Measurements from ENCODE around the gene COL20A1.

Gene COL20A1

GRCh38 chr20:63261060-63261794, 31.8 kb upstream of the COL20A1 start:
- no peak for DNase-seq (ENCODE audit: low spot score)

DNA sequence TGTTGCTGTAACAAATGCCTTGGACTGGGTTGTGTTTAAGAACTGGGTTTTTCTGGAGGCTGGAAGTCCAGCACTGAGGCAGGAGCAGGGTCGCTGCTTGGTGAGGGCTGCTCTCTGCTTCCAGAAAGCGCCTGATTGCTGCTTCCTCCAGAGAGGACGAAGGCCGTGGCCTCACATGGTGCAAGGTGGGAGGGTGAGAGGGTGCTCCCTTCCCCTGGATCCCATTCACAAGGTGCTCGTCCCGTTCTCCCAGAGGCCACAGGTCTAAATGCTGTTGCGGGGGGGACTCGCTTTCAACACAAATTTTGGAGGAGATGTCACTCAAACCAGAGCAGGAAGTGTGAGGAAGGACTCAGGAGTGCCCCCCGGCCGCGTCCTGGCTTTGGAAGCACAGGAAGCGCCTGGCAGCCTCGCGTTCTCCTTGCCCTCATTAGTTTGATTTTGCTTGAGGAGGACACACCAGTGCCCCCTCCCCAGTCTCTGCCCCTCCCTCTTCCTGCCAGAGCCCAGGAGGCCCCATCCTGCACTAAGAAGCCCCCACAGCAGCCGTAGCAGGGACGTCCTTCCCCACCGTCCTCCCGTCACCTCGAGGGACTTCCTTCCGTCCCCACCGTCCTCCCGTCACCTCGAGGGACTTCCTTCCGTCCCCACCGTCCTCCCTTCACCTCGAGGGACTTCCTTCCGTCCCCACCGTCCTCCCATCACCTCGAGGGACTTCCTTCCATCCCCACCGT, 31.0 kb upstream of the COL20A1 start:
- no peak for DNase-seq (ENCODE audit: low spot score)

DNA sequence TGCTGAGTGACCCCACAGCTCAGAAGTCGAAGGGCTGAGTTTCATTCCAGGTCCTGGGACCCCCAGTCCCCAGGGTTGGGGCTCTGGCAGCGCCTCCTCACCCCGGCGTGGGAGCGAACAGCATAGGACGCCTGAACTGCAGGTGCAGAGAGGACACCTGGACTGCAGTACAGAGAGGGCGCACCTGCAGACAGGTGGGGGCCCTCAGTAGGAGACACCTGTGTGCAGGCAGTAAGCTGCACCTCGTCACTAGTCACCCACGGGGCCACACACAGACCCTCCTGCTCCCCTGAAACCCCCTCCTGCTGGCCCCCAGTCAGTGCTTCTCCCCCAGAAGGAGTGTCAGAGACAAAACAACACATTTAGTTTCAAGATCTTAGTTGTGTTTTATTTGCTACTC, 30.1 kb upstream of the COL20A1 start:
- no peak for DNase-seq (ENCODE audit: low spot score)

- no peak for DNase-seq (ENCODE audit: low spot score)
These were observed 29.0 kb upstream of the COL20A1 start for GRCh38 chr20:63264000-63264399.

GRCh38 chr20:63264519-63264918, 28.5 kb upstream of the COL20A1 start:
- no peak for DNase-seq (ENCODE audit: low spot score)

DNA sequence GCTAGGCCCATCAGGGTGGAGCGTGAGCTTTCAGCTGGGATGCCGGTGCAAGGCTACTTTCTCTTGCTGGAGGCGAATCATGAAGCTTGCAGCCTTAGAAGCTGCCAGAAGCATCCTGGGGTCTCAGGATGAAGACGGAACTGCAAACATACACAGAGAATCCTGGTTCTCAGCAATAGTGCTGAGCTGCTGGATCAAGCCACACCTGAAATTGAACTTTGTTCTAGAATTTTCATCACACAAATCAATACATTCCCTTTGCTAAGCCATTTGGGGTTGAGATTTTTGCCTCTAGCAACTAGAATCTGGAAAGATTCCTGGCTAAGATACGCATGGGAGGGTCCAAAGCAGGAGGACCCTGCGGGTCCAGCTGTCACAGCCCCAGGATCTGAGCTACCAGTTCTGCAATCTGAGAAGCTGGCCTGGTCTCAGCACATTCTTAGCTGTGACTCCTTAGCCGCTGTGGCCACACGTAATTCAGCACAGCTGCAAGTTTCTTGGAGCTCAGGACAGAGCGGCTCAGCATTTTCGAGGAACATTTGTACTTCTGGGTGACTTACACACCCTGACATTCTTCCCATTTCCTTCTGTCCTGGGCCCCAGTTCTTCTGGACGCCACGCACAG, 27.0 kb upstream of the COL20A1 start:
- peak; percentile 78 for DNase-seq (ENCODE audit: low spot score)

DNA sequence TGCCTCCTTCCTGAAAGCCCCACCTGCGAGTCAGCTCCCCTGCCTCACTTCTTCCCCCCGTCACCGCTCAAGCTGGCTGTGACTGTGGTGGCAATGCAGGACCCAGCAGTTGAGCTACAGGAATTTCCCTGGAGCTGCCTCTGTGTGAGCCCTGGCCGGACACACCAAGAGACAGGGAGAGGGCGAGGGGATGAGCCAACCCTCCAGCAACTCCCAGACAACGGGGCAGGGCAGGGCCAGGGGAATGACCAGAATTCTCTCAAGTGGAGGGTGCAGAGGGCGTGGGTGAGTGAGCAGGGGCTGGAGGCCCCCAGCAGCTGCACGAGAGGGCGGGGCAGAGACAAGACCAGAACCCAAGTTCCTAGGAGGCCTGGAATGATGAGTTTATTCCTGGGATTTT, 25.3 kb upstream of the COL20A1 start:
- DNase-seq (ENCODE audit: low spot score), result no peak

- no peak for DNase-seq (ENCODE audit: low spot score)
These were observed 24.7 kb upstream of the COL20A1 start for GRCh38 chr20:63268256-63268655.

- DNase-seq (ENCODE audit: low spot score), result no peak
These were observed 24.1 kb upstream of the COL20A1 start for GRCh38 chr20:63268671-63269439.

DNA sequence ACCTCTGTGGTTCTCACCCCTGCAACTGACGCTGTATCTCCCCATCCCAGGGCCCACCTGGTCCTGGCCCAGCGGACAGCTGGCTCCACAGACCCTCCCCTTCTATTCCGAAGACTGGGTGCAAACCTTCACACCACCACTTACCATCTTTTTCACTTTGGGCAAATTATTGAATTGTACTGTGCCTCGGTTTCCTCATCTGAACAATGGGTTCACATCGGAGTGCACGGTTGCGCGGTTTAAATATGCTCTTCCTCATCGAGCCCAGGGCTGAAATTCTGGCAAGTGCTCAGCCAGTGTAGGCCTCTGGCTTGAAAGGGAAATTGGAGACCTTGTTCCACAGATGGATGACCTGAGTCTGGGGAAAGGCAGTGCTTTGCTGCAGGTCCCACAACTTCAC, 23.3 kb upstream of the COL20A1 start:
- no peak for DNase-seq (ENCODE audit: low spot score)

- DNase-seq (ENCODE audit: low spot score), result no peak
These were observed 22.2 kb upstream of the COL20A1 start for GRCh38 chr20:63270606-63271325.

DNA sequence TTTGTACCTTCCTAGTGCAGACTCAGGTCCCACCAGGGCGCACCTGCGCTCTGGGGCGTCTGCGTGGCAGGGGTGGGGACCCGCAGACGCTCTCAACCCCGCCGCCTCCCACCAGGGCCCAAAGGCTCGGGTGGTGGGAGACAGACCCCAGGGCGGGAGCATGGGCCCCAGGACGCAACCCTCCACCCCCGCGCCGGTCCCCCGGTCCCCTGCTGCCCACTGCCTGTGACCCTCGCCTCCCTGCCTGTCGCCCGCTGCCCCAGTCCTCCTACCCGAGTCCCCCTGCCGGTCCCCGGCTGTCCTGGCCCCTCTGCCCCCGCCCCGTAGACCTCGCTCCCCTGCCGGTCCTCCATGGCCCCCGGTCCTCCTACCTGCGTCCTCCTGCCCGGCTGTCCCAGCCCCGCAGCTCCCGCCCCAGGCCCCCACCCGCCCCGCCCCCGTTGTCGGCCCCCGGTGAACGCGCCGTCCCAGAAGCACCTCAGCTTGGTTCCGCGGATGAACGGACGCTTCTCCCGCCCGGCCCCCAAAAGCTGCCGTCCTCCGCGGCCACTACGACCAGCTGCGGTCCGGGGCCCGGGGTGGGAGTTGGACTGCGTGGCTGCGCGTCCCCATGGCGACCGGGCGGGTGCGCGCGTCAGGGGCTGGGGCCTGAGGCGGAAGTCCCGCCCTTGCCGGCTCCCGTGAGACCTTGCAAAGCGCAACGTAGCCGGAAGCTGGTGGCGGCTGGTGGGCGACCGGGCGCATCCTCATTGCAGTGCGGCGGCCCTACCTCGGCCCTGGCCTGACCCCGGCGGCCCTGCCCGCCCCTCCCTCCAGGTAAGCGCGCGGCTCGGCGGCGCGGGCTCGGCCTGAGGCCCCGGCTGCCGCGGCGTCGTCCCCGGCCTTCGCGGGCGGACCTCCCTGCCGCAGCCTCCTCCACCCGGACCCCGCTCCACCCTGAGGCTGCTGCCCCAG, 20.6 kb upstream of the COL20A1 start, which contains the start of gene ARFGAP1:
Gene ARFGAP1, plus strand, starts transcription at position 709 of the 954 bp plus-strand sequence. CDS start 2,768 bp downstream, outside the sequence.
- peak; percentile 99 for DNase-seq (ENCODE audit: low spot score)

DNA sequence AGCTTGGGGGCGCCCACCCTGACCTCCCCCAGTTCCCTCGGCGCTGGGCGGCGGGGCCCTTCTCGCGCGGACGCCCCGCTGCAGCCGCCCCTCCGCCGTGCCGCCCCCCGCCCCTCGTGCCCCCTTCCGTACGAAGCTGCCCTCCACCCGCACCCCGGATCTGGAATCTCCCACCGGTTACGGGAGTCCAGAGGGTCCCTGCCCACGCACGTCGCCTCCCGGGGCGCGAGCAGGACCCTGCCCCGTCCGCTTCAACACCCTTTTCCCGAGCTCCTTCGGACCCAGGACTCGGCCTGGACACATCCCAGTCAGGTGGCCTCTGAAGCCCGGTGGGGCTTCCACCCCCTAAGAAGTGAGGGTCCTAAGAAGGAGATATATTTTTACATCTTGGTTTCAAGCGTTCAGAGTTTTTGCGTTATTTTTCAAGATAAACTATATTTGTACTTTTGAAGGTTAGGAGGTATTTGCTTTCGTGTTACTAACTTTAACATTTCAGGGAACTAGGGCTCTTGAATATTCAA, 19.9 kb upstream of the COL20A1 start:
- no peak for DNase-seq (ENCODE audit: low spot score)

- peak; percentile 76 for DNase-seq (ENCODE audit: low spot score)
These were observed 19.2 kb upstream of the COL20A1 start for GRCh38 chr20:63273635-63274380.

DNA sequence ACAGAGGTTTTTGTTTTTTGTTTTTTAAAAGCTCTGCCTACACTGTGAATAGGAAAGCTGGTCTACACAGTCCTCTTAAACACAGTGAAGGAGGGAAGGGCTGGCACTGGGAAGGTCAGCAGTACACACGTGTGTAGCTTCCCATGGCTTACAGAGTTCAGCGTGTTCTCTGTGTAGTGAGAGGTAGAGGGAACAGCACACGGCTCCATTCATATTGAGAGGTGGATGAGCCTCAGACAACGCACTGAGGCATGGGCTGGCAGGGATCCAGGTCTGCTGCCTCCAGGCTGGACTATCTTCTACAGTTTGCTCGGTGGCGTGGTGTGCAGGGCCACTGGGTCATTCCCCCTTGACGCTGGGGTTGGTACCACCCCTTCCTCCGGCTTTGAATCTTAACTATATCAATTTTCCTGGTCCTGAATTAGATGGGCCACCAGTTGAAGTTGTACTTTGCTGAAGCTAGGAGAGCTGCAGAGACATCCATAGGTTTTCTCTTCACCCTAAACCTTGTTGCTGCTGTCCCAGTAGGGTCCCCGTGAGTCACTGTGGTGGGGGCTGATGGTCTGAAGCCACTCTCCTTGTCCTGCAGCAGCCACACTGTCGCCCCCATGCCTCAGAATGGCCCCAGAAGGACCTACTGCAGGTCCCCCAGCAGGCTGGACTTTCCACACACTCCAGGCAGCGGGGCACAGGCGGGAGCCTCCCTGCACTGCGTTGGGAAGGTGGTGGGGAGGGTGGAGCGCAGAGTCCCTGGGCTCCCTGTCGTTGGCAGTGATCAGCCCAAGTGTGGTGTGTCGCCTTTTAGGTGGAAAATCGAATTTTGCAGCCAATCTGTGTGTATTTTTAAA, 18.4 kb upstream of the COL20A1 start:
- no peak for DNase-seq (ENCODE audit: low spot score)

DNA sequence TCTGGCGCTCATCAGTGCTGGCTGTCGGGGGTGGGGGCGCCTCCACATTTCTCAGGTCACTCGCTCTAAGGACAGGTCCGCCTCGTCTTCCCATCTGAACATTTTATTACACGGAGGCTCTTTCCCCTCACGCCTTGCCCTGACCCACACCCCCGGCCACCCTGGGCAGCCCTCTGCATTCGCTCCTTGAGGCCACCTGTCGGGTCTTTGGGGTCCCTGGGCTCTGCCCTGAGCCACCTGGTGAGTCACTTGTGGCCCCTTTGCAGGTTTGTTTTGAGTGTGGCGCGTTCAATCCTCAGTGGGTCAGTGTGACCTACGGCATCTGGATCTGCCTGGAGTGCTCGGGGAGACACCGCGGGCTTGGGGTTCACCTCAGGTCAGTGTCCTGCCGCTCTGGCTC, 17.2 kb upstream of the COL20A1 start:
- no peak for DNase-seq (ENCODE audit: low spot score)

GRCh38 chr20:63276956-63277355, 16.0 kb upstream of the COL20A1 start:
- DNase-seq (ENCODE audit: low spot score), result no peak

DNA sequence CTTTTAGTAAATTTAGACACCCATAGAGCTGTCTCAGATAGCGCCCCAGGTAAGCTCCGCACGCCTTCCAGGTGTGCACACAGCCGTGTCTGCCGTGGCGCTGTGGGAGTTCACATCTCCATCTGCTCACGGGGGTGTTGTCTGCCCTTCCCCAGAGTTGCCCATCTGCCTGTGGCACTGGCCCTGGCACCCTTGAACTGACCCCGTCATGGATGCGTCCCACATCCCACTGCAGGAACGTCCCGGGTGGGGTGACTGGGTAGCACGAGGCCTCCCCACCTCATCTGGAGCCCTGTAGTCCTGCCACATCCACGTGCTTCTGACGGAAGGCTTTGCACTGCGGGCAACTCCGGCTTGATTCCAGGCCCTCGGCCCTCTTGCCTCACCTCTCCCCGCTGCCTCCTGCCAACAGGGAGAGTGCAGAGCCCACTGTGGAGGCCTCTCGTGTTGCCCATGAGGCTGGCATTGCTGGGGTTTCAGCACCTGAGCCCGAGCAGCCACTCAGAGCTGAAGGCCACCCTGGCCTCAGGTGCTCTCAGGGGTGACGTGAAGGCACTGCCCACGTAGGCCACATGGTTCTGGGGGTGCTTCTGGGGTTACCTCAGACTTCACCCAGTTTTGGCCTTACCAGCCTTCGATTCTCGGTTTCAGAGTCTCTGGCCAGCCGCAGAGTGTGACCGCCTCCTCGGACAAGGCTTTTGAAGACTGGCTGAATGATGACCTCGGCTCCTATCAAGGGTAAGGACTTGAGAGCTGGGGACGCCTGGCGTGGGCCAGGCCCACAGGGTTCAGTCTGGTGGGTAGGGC, 15.3 kb upstream of the COL20A1 start:
- DNase-seq (ENCODE audit: low spot score), result no peak
